IMR-90 (cell line): ENCODE results near the gene ZNF276. TPM values are rescaled to one million over a fixed set of nuclear protein-coding genes. Genes with fewer than 3 reads are reported as not detected.

ENCODE experiments used
- ATAC-seq: fragments of 200-7000 bp; cut with Tn5 transposase; 2 replicates; pipeline ENCODE4 v1.9.1; 2020; ENCODE audit warnings: low read depth, mild to moderate bottlenecking, moderate library complexity
- BruUV-seq: library from RNA; stranded (reverse); fragments of 400-500 nt; replicated peaks from 2 replicates; lab custom pipeline; 2021; lab: Mats Ljungman, UMichigan
- CTCF ChIA-PET: fragments of 300-600 bp; formaldehyde crosslinking; extraction: SDS; loops from one replicate; lab custom pipeline; 2021; ENCODE audit warnings: antibody characterized with exemption; lab: Yijun Ruan, JAX
- POLR2A ChIA-PET: fragments of 300-600 bp; sonication (Branson Sonifier 250); formaldehyde crosslinking; loops from one replicate; lab custom pipeline; 2022; ENCODE audit warnings: antibody characterized with exemption; ENCODE audit not compliant: unreplicated experiment; lab: Charles Lee
- DNase-seq: peaks from one replicate; pipeline ENCODE4 v3.0.0; 2013
- H2AFZ ChIP-seq: replicated peaks from 2 replicates; pipeline ENCODE3; 2013; ENCODE audit warnings: low read length, mild to moderate bottlenecking; ENCODE audit not compliant: poor library complexity
- H2AK5ac ChIP-seq: 2 replicates; pipeline ENCODE4 v1.6.1; 2013; ENCODE audit warnings: low read depth, low read length, inconsistent platforms
- H2AK9ac ChIP-seq: replicated peaks from 2 replicates; pipeline ENCODE3; 2013; ENCODE audit warnings: mild to moderate bottlenecking, low read depth, low read length, moderate library complexity; ENCODE audit not compliant: poor library complexity
- H2BK120ac ChIP-seq: 2 replicates; pipeline ENCODE4 v1.6.1; 2013; ENCODE audit warnings: low read depth, low read length, inconsistent platforms
- H2BK15ac ChIP-seq: 3 replicates; pipeline ENCODE4 v1.6.1; 2013; ENCODE audit warnings: low read depth, low read length, inconsistent platforms
- H2BK20ac ChIP-seq: 2 replicates; pipeline ENCODE4 v1.6.1; 2013; ENCODE audit warnings: low read depth, mild to moderate bottlenecking, inconsistent platforms, low read length, moderate library complexity
- H2BK5ac ChIP-seq: 2 replicates; pipeline ENCODE4 v1.6.1; 2013; ENCODE audit warnings: mild to moderate bottlenecking, low read depth, low read length, inconsistent platforms; ENCODE audit not compliant: poor library complexity, severe bottlenecking
- H3K14ac ChIP-seq: replicated peaks from 2 replicates; pipeline ENCODE4 v1.6.1; 2013; ENCODE audit warnings: low read depth, low read length, inconsistent platforms
- H3K18ac ChIP-seq: 2 replicates; pipeline ENCODE4 v1.6.1; 2013; ENCODE audit warnings: low read depth, low read length, control low read depth
- H3K23ac ChIP-seq: 2 replicates; pipeline ENCODE4 v1.6.1; 2013; ENCODE audit warnings: low read depth, low read length, inconsistent platforms
- H3K27ac ChIP-seq: 2 replicates; pipeline ENCODE4 v1.5.1; 2013; ENCODE audit warnings: mild to moderate bottlenecking, control low read depth, low read length; ENCODE audit not compliant: insufficient read depth
- H3K27me3 ChIP-seq: 2 replicates; pipeline ENCODE4 v1.6.1; 2013; ENCODE audit warnings: low read length; ENCODE audit not compliant: control insufficient read depth, insufficient read depth
- H3K36me3 ChIP-seq: 2 replicates; pipeline ENCODE4 v1.6.1; 2013; ENCODE audit warnings: low read length, mixed read lengths; ENCODE audit not compliant: control insufficient read depth, insufficient read depth
- H3K4ac ChIP-seq: 2 replicates; pipeline ENCODE4 v1.6.1; 2013; ENCODE audit warnings: low read depth, low read length, inconsistent platforms
- H3K4me1 ChIP-seq: 2 replicates; pipeline ENCODE4 v1.6.1; 2013; ENCODE audit warnings: low read length, mixed read lengths; ENCODE audit not compliant: control insufficient read depth, insufficient read depth
- H3K4me2 ChIP-seq: 2 replicates; pipeline ENCODE4 v1.6.1; 2013; ENCODE audit warnings: low read depth, mild to moderate bottlenecking, control low read depth, low read length, moderate library complexity
- H3K4me3 ChIP-seq: 2 replicates; pipeline ENCODE4 v1.5.1; 2013; ENCODE audit warnings: low read depth, mild to moderate bottlenecking, control low read depth, low read length, moderate library complexity; ENCODE audit not compliant: insufficient read depth
- H3K56ac ChIP-seq: 2 replicates; pipeline ENCODE4 v1.6.1; 2013; ENCODE audit warnings: low read length, inconsistent platforms; ENCODE audit not compliant: insufficient read depth; ENCODE audit errors: extremely low read depth
- H3K79me1 ChIP-seq, 2 experiments: 2 replicates each; pipeline ENCODE4 v1.6.1; 2013; ENCODE audit warnings: low read length in 2 of 2, inconsistent platforms in 1 of 2, low read depth in 1 of 2
- H3K9ac ChIP-seq: 2 replicates; pipeline ENCODE4 v1.6.1; 2013; ENCODE audit warnings: low read depth, low read length, control low read depth
- H3K9me1 ChIP-seq: 2 replicates; pipeline ENCODE4 v1.6.1; 2013; ENCODE audit warnings: low read length, inconsistent platforms; ENCODE audit not compliant: insufficient read depth
- H3K9me3 ChIP-seq: 2 replicates; pipeline ENCODE4 v1.6.1; 2013; ENCODE audit warnings: low read length; ENCODE audit not compliant: control insufficient read depth, insufficient read depth
- H4K20me1 ChIP-seq: 2 replicates; pipeline ENCODE4 v1.6.1; 2013; ENCODE audit warnings: low read length, inconsistent platforms; ENCODE audit not compliant: insufficient read depth
- H4K5ac ChIP-seq: 2 replicates; pipeline ENCODE4 v1.6.1; 2013; ENCODE audit warnings: mild to moderate bottlenecking, low read depth, low read length, control low read depth
- H4K8ac ChIP-seq, 2 experiments: 2 replicates each; pipeline ENCODE4 v1.6.1; 2013; ENCODE audit warnings: low read depth in 2 of 2, low read length in 2 of 2, control low read depth in 1 of 2, inconsistent platforms in 1 of 2
- H4K91ac ChIP-seq: 2 replicates; pipeline ENCODE4 v1.6.1; 2013; ENCODE audit warnings: low read depth, low read length, inconsistent platforms; ENCODE audit not compliant: insufficient read depth
- MXI1 ChIP-seq: IDR thresholded peaks from 2 replicates; pipeline ENCODE4 v1.6.1; 2012; ENCODE audit warnings: low read depth, mild to moderate bottlenecking, low read length, moderate library complexity, borderline replicate concordance
- WGBS, 2 experiments: methylation state at CpG; one replicate each; pipeline versions ENCODE4 v1.1.5 to v1.1.7; 2013; ENCODE audit warnings: missing lambda C conversion rate in 2 of 2; ENCODE audit not compliant: insufficient read length in 1 of 2; ENCODE audit errors: extremely low coverage in 2 of 2; 5-methylcytosine and 5-hydroxymethylcytosine counted together
- dilution Hi-C: fragments of 300-500 bp; cut with HindIII; formaldehyde crosslinking; loops from one replicate; pipeline ENCODE4 v1.14.3; 2018; ENCODE audit warnings: low sequenced_read_pairs; ENCODE audit not compliant: unreplicated experiment
- in situ Hi-C: fragments of 300-500 bp; cut with MboI; formaldehyde crosslinking; loops from 3 replicates; pipeline ENCODE4 v1.14.3; 2019; ENCODE audit warnings: low sequenced_read_pairs, inconsistent platforms, mixed read lengths
- intact Hi-C: fragments of 100-400 bp; cut with micrococcal nuclease; formaldehyde crosslinking; loops from 2 replicates; pipeline ENCODE4 v1.10.0; 2022
- polyA plus RNA-seq, 3 experiments: library from polyadenylated mRNA; depleted of rRNA; stranded (reverse); fragments of >200 nt; gene quantifications; 2 replicates each; pipeline ENCODE4 v1.2.3, GENCODE V29; 2012; ENCODE audit warnings: low replicate concordance in 1 of 3
- total RNA-seq: library from RNA; depleted of rRNA; stranded (reverse); fragments of >200 nt; gene quantifications from 2 replicates; pipeline ENCODE4 v1.2.3, GENCODE V29; 2012
- TF ChIP-seq, protein P1 (sequence below): conservative IDR thresholded peaks from 2 replicates; pipeline ENCODE4 v1.5.1; 2012; ENCODE audit warnings: mild to moderate bottlenecking, low read depth, low read length, improper control_type of control experiment
- TF ChIP-seq, protein P2 (sequence below): fragments of 150-350 bp; IDR thresholded peaks from 2 replicates; pipeline ENCODE4 v1.6.1; 2016; ENCODE audit warnings: low read depth, mild to moderate bottlenecking, low read length, moderate library complexity, borderline replicate concordance

The ZNF276 gene
- total and polyA plus RNA-seq, 2 of the 4 experiments (the other 2 are of a cell fraction): 4.1 to 18.6 TPM

GRCh38 chr16:89712274-89712781 lies 9.0 kb upstream of the ZNF276 start:
- POLR2A ChIA-PET: no interaction called here
- intact Hi-C loops: no loop called here

More at GRCh38 chr16:89712274-89712781, 9.0 kb upstream of the ZNF276 start:
- no peak overlapping the region for H3K4ac ChIP-seq
- H3K36me3 ChIP-seq: peaks cover 18% of the 10 kb centered on the region; the same call in 1 of the 2 replicates
- H4K5ac ChIP-seq: no peak overlapping the region
- H2BK120ac ChIP-seq: no peak overlapping the region
- H3K4me1 ChIP-seq: peaks cover 4% of the 10 kb centered on the region
- H2AK9ac ChIP-seq: peak overlapping the region; percentile 80
- ATAC-seq: peak; percentile 15; the same call in 1 of the 2 replicates
- no peak overlapping the region for H2BK20ac ChIP-seq
- H2AFZ ChIP-seq: peak overlapping the region; percentile 90
- WGBS, 2 experiments: 4% methylated on average over 4 of the region's 22 CpGs; no CpG with 5 or more reads in 1 of the 2 experiments
- no peaks in the 10 kb centered on the region; the same call in 1 of the 2 replicates for H4K20me1 ChIP-seq
- no peaks in the 10 kb centered on the region for H3K9me1 ChIP-seq
- no peak overlapping the region for H4K8ac ChIP-seq
- H2AK5ac ChIP-seq: 0 out of 2 replicates have a peak overlapping the region, but pooled peaks have one; percentile 0
- peak; percentile 28 for DNase-seq
- no peak overlapping the region for H4K91ac ChIP-seq
- H3K4me3 ChIP-seq: peak overlapping the region; percentile 45; the same call in 1 of the 2 replicates
- H3K79me1 ChIP-seq: peaks cover 0 to 7% of the 10 kb centered on the region in 2 experiments; a peak in 1 of 4 replicates
- no TSS peak for BruUV-seq
- no peak overlapping the region for H2BK5ac ChIP-seq
- H3K56ac ChIP-seq: no peak overlapping the region
- in situ Hi-C loops (no loop called here), dilution Hi-C loops (no loop called here)
- H3K27me3 ChIP-seq: no peaks in the 10 kb centered on the region
- H3K14ac ChIP-seq: no peak overlapping the region
- H3K23ac ChIP-seq: no peak overlapping the region
- H3K9me3 ChIP-seq: no peaks in the 10 kb centered on the region
- H3K18ac ChIP-seq: no peak overlapping the region
- CTCF ChIA-PET: interaction anchor here (1.4 kb wide), 1 partner anchor 148 kb away, joined by 3 read pairs; no protein-coding TSS in a partner anchor
- peak overlapping the region; percentile 44; the same call in 1 of the 2 replicates for H3K9ac ChIP-seq
- H2BK15ac ChIP-seq: no peak overlapping the region
- TF ChIP-seq, protein P1, sequence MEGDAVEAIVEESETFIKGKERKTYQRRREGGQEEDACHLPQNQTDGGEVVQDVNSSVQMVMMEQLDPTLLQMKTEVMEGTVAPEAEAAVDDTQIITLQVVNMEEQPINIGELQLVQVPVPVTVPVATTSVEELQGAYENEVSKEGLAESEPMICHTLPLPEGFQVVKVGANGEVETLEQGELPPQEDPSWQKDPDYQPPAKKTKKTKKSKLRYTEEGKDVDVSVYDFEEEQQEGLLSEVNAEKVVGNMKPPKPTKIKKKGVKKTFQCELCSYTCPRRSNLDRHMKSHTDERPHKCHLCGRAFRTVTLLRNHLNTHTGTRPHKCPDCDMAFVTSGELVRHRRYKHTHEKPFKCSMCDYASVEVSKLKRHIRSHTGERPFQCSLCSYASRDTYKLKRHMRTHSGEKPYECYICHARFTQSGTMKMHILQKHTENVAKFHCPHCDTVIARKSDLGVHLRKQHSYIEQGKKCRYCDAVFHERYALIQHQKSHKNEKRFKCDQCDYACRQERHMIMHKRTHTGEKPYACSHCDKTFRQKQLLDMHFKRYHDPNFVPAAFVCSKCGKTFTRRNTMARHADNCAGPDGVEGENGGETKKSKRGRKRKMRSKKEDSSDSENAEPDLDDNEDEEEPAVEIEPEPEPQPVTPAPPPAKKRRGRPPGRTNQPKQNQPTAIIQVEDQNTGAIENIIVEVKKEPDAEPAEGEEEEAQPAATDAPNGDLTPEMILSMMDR: no peak
- TF ChIP-seq MXI1: no peak
- TF ChIP-seq, protein P2, sequence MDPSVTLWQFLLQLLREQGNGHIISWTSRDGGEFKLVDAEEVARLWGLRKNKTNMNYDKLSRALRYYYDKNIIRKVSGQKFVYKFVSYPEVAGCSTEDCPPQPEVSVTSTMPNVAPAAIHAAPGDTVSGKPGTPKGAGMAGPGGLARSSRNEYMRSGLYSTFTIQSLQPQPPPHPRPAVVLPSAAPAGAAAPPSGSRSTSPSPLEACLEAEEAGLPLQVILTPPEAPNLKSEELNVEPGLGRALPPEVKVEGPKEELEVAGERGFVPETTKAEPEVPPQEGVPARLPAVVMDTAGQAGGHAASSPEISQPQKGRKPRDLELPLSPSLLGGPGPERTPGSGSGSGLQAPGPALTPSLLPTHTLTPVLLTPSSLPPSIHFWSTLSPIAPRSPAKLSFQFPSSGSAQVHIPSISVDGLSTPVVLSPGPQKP: no peak
- no peak overlapping the region; the same call in 1 of the 2 replicates for H3K27ac ChIP-seq
- H3K4me2 ChIP-seq: peak overlapping the region; percentile 82
